ENCODE results near the gene ELAVL1. TPM values are rescaled to one million over a fixed set of nuclear protein-coding genes. Genes with fewer than 3 reads are reported as not detected.
A peak's percentile ranks its signal among the peaks of the same experiment; 100 is the strongest.

The ELAVL1 gene
- total RNA-seq (2011; cell fraction: chromatin; rRNA removed; ENCODE audit: low replicate concordance), result 48.2 and 63.0 TPM in 2 replicates
- total RNA-seq (2011; cell fraction: nucleolus; rRNA removed), result 28.7 and 31.5 TPM in 2 replicates
- 37.9 and 41.0 TPM in 2 replicates for total RNA-seq (2011; cell fraction: nucleoplasm; rRNA removed)
- total RNA-seq (2014; rRNA removed) (56.5 and 66.5 TPM in 2 replicates), total RNA-seq (2014; rRNA removed; fragmentation: Illumina TruSeq; extraction: Trizol) (69.8 and 72.7 TPM in 2 replicates), total RNA-seq (2015; rRNA removed; fragmentation: Illumina TruSeq; extraction: Trizol) (80.1 and 83.1 TPM in 2 replicates), total RNA-seq (2021) (172 and 176 TPM in 2 replicates), polyA plus RNA-seq (2011; rRNA removed) (46.9 and 69.2 TPM in 2 replicates), polyA plus RNA-seq (2014; fragmentation: Illumina TruSeq; extraction: Trizol) (149 and 156 TPM in 2 replicates), polyA plus RNA-seq (2014; fragmentation: Nextera tagmentation; extraction: Ambion mirVana) (1 to 10 TPM; 4.3 to 6.9 TPM), polyA plus RNA-seq (2014; rRNA removed) (63.7 and 78.3 TPM in 2 replicates), polyA minus RNA-seq (2011; rRNA and poly(A)+ RNA removed) (45.5 and 80.2 TPM in 2 replicates), Bru-seq, nascent RNA (percentile 85 among the genes with signal in this experiment), BruChase-seq, experiment 1, labeled RNA remaining after a 2-hour chase (percentile 88 among the genes with signal in this experiment), BruChase-seq, experiment 2, labeled RNA remaining after a 6-hour chase (percentile 90 among the genes with signal in this experiment)
- polyA plus RNA-seq (2011; cell fraction: cytosol; rRNA removed), result 72.8 and 84.8 TPM in 2 replicates
- polyA plus RNA-seq (2011; cell fraction: nucleus; rRNA removed), result 34.4 and 37.5 TPM in 2 replicates
- polyA plus RNA-seq (2012), result 77.5 and 90.3 TPM in 2 replicates
- 74.4 and 81.5 TPM in 2 replicates for polyA minus RNA-seq (2011; cell fraction: cytosol; rRNA and poly(A)+ RNA removed)
- 5.4 and 7.9 TPM in 2 replicates for polyA minus RNA-seq (2011; cell fraction: nucleus; rRNA and poly(A)+ RNA removed)
- long read RNA-seq, experiment 1, full-length matches to known transcripts, result 1,045 of 1,217 reads
- long read RNA-seq, experiment 1, partial matches to known transcripts, result 61 of 1,217 reads
- long read RNA-seq, experiment 1, other reads (novel, unspliced or antisense), result 111 of 1,217 reads
- long read RNA-seq, experiment 2, full-length matches to known transcripts, result 75 of 131 reads
- long read RNA-seq, experiment 2, partial matches to known transcripts, result 14 of 131 reads
- long read RNA-seq, experiment 2, other reads (novel, unspliced or antisense), result 42 of 131 reads
- long read RNA-seq, experiment 3, full-length matches to known transcripts, result 77 of 89 reads
- long read RNA-seq, experiment 3, partial matches to known transcripts, result 6 of 89 reads
- long read RNA-seq, experiment 3, other reads (novel, unspliced or antisense), result 6 of 89 reads

DNA sequence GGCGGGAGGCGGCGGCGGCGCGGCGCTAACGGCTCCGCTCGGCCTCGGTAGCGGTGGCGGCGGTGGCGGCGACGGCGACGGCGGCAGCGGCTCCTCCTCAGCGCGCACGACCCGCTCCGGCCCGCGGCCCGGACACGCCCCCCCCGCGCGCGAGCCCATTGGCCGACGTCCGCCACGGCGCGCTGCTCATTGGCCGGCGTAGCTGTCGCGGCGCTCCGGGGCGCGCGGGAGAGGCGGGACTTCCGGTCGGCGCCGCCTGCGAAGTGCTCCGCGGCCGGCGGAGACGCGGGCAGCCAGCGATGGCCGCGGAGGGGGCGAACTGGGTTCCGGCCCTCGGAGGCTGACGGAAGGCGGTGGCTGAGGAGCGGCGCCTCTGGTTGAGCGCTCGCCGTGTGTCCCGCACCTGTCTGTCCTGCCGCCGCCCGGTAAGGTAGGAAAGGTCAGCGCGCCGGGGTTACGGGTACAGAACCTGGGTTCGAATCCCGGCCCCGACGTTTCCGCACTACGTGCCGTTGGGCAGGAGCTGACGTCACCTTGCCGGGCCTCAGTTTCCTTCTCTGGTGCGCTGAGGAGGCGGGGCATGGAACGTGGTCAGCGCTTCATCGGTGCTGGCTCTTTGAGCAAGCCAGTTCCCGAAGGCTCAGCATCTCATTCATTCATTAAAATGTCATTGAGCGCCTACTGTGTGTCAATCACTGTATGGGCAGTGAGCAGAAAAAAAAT lies at the start of gene ELAVL1:
ELAVL1 (minus strand) TSS at position 108 of the 723 bp plus-strand sequence. CDS start 13,826 bp downstream, outside the sequence.
- in situ Hi-C loops (cut with MboI), result no loop called here
- Histone ChIP-seq H3K79me2 (ENCODE audit: control insufficient read depth, insufficient read depth, low read length) (peaks cover 62% of the 10 kb centered on the region), H3K36me3 (ENCODE audit: control insufficient read depth, insufficient read depth, low read length) (peaks cover 37% of the 10 kb centered on the region; the same call in 2 of the 3 replicates), H3K4me1 (replicated peaks in 1 of 2; ENCODE audit: control insufficient read depth in 2 of 2, insufficient read depth in 2 of 2, low read length in 2 of 2) (peaks cover 24 to 31% of the 10 kb centered on the region in 2 experiments), H4K20me1 (replicated peaks; ENCODE audit: control insufficient read depth, insufficient read depth, low read length) (peaks cover 35% of the 10 kb centered on the region), H3K4me3 (peak within 1 kb of the TSS; percentile 78), H3K4me2 (ENCODE audit: insufficient read depth, low read length) (peak within 1 kb of the TSS; percentile 99), H3K9me1 (ENCODE audit: control insufficient read depth, insufficient read depth, low read length) (peaks cover 12% of the 10 kb centered on the region), H2AFZ (ENCODE audit: low read depth, low read length) (peak within 1 kb of the TSS; percentile 91), H3K27ac (ENCODE audit: extremely low read depth, low read depth, low read length) (peak within 1 kb of the TSS; percentile 86), H3K27me3 (ENCODE audit: control insufficient read depth in 2 of 2, insufficient read depth in 2 of 2, low read length in 2 of 2) (no peaks in the 10 kb centered on the region), H3K9me3 (replicated peaks; ENCODE audit: control insufficient read depth, insufficient read depth, low read depth, low read length) (no peaks in the 10 kb centered on the region), H3K9ac (ENCODE audit: insufficient read depth in 1 of 2, low read depth in 2 of 2, low read length in 2 of 2) (peak within 1 kb of the TSS; percentile 80 to 97)
- FAIRE-seq, result no peak
- under 1% methylated on average over 41 of the region's 98 CpGs for WGBS (ENCODE audit: insufficient coverage, low coverage, missing lambda C conversion rate)
- ChIA-PET CTCF (ENCODE audit: low intra/inter-chr PET ratio) (interaction anchor here (0.6 kb wide), 1 partner anchor 64 kb away, joined by 3 read pairs; no protein-coding TSS in a partner anchor), POLR2A (interaction anchor here (0.6 to 2.0 kb wide), 10 partner anchors 24 to 609 kb away, joined by 3 to 5 read pairs (median 4); no protein-coding TSS in a partner anchor)
- intact Hi-C loops (cut with micrococcal nuclease), result no loop called here
- ATAC-seq, result peak; percentile 89
- TSS peak; percentile 84 for BruUV-seq (replicated peaks)
- DNase-seq (ENCODE audit: extremely low read depth in 1 of 4, low spot score in 3 of 4), result peak; percentile 94 to 96 (median 95)
- TF ChIP-seq, protein P1, sequence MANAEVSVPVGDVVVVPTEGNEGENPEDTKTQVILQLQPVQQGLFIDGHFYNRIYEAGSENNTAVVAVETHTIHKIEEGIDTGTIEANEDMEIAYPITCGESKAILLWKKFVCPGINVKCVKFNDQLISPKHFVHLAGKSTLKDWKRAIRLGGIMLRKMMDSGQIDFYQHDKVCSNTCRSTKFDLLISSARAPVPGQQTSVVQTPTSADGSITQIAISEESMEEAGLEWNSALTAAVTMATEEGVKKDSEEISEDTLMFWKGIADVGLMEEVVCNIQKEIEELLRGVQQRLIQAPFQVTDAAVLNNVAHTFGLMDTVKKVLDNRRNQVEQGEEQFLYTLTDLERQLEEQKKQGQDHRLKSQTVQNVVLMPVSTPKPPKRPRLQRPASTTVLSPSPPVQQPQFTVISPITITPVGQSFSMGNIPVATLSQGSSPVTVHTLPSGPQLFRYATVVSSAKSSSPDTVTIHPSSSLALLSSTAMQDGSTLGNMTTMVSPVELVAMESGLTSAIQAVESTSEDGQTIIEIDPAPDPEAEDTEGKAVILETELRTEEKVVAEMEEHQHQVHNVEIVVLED (CRISPR knock-in tag; IDR thresholded peaks at IDR 0.05), result peak; percentile 83
- TF ChIP-seq MLLT1 (IDR thresholded peaks at IDR 0.05) (no peak), ZNF165 (CRISPR knock-in tag; IDR thresholded peaks at IDR 0.05; ENCODE audit: borderline replicate concordance) (no peak), NUFIP1 (IDR thresholded peaks at IDR 0.05; ENCODE audit: partially characterized antibody) (no peak), ATF6 (CRISPR knock-in tag; IDR thresholded peaks at IDR 0.05) (no peak), SIRT6 (IDR thresholded peaks at IDR 0.05; ENCODE audit: low read depth, low read length) (no peak), ZNF41 (CRISPR knock-in tag; conservative IDR thresholded peaks at IDR 0.05) (no peak), ZBTB7A (IDR thresholded peaks at IDR 0.05; ENCODE audit: borderline replicate concordance, control insufficient read depth, low read depth, low read length) (no peak; the same call in 1 of the 2 replicates), FOS (IDR thresholded peaks at IDR 0.05; ENCODE audit: extremely low read depth, insufficient read length) (peak; percentile 89), ADNP (tag; IDR thresholded peaks at IDR 0.05) (peak; percentile 95; the same call in 1 of the 2 replicates)
